22Rv1 (cell line): ENCODE measurements around the gene VPS35.
A peak's percentile ranks its signal among the peaks of the same experiment; 100 is the strongest.

Experiments
- H3K27ac ChIP-seq: fragments of 450-650 bp; 2 replicates; pipeline ENCODE4 v1.5.1; 2017
- ZFX ChIP-seq: fragments of 450-650 bp; IDR thresholded peaks from 2 replicates; pipeline ENCODE4 v1.6.1; 2017; ENCODE audit warnings: antibody characterized with exemption, borderline replicate concordance
- TF ChIP-seq, protein P1 (sequence below): fragments of 450-650 bp; IDR thresholded peaks from 2 replicates; pipeline ENCODE4 v1.5.1; 2017; ENCODE audit warnings: mild to moderate bottlenecking

VPS35 gene

DNA sequence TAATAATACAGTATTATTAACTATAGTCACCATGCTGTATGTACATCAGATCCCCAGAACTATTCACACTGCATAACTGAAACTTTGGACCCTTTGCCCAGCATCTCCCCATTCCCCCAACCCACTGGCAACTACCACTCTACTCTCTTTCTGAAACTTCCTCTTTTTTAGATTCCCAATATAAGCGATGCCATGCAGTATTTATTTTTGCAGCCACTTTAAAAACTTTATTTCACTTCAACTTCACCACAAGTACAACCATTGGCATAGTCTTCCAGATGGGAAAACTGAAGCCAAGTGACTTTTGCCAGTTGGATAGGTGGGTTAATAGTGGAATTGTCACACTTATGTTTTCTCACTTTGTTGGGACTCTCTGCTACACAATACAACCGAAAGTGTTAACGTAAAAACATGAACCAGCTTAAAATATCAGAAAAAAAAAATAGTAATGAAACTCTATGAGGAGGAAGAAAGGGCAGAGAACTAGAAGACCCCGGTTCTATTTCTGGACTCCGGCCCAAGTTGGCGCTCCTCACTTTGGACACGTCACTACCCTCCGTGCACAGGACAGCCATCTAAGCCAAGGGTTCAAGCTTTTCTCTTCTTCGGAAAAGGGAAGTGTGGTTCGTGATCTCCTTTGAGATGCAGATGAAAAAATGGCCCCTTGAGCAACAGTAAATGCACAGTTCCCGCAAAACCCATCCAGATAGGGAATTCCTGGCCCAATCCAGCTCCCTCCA lies 68.5 kb downstream of the VPS35 start:
- TF ChIP-seq, protein P1, sequence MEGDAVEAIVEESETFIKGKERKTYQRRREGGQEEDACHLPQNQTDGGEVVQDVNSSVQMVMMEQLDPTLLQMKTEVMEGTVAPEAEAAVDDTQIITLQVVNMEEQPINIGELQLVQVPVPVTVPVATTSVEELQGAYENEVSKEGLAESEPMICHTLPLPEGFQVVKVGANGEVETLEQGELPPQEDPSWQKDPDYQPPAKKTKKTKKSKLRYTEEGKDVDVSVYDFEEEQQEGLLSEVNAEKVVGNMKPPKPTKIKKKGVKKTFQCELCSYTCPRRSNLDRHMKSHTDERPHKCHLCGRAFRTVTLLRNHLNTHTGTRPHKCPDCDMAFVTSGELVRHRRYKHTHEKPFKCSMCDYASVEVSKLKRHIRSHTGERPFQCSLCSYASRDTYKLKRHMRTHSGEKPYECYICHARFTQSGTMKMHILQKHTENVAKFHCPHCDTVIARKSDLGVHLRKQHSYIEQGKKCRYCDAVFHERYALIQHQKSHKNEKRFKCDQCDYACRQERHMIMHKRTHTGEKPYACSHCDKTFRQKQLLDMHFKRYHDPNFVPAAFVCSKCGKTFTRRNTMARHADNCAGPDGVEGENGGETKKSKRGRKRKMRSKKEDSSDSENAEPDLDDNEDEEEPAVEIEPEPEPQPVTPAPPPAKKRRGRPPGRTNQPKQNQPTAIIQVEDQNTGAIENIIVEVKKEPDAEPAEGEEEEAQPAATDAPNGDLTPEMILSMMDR = no peak
- TF ChIP-seq ZFX = no peak
- H3K27ac ChIP-seq = peak overlapping the region; percentile 69

DNA sequence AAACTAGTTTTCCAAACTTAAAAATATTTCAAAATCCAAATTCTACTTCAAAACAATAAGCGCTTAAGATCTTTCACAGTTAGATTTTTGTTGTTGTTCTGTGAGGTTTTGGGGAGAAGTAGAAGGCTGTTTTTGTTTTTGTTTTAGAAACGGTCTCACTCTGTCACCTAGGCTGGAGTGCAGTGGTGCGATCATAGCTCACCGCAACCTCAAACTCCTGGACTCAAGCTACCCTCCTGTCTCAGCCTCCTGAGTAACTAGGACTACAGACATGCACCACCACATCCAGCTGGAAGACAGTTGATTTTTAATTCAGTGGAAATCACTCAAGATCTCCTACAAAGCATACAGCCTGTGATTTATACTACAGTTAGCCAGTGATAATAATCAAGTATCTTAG lies 70.5 kb downstream of the VPS35 start:
- no peak for TF ChIP-seq ZFX
- TF ChIP-seq, protein P1 = no peak
- no peak overlapping the region for H3K27ac ChIP-seq

DNA sequence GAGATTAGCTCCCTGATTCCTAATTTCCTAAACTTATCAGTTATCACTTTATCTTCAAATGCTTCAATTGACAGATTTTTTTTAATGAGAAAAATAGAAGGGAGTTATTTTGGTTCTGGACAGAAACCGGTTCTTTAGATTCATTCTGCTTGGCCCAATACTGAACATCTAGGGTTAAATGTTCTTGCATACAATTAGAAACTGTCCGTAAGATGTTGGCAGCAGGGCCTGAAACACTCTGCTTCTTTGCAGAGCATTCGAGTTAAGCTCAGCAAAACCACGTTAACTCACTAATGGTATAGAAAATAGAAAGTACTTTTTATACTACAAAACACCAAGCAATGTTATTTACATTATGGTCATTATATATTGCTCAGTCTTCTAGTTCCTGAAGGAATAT lies 75.0 kb downstream of the VPS35 start:
- no peak for TF ChIP-seq ZFX
- H3K27ac ChIP-seq = no peak overlapping the region

DNA sequence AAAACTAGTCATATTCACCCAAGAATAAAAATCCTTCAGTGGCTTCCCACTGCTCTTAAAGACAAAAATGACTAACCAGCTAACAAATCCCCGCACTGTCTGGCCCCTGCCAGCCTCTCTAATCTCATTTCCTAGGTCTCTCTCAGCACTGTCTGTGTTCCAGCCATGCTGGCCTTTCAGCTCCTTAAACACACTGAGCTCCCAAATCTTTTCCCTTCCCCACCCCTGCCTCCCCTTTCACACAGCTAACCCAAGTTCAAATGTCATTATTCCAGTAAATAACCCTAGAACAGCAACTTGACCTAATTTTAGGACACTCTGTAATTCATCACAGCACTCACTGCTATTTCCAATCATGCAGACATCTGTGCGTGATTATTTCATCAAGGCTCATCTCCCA lies 75.6 kb downstream of the VPS35 start:
- TF ChIP-seq, protein P1 = no peak
- no peak overlapping the region for H3K27ac ChIP-seq

DNA sequence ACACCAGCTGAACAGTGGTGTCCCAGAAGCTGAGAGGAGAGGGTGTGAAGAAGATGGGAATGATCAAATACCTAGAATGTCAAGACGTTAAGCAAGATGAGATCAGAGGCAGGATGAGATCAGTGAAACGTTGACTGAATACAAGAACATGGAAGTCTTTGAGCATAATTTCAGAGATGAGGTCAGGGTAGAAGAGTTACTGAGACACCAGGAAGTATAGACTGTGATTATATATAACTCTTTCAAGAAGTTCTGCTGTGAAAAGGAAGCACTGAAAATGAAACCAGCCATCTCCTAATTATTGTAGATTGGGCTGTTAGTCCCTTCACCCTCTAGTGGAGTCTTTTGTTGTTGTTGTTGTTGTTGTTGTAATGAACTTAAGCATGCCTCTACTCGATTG lies 76.9 kb downstream of the VPS35 start:
- H3K27ac ChIP-seq = no peak overlapping the region
- no peak for TF ChIP-seq ZFX
- TF ChIP-seq, protein P1 = no peak

GRCh38 chr16:46607529-46607928 lies 81.4 kb downstream of the VPS35 start:
- no peak overlapping the region for H3K27ac ChIP-seq
- TF ChIP-seq, protein P1 = peak; percentile 31
- TF ChIP-seq ZFX = no peak

- TF ChIP-seq ZFX = no peak
- no peak overlapping the region for H3K27ac ChIP-seq
These were observed 82.7 kb downstream of the VPS35 start for GRCh38 chr16:46606231-46606630.
